ENCODE measurements around the gene ZNF660.

GRCh38 chr3:44624749-44625480 lies 40.2 kb downstream of the ZNF660 start, which contains the start of gene ZNF197:
- TF ChIP-seq CTCF (IDR thresholded peaks at IDR 0.05): no peak
- no peak for TF ChIP-seq POLR2A (IDR thresholded peaks at IDR 0.05)
- TF ChIP-seq POLR2AphosphoS5 (IDR thresholded peaks at IDR 0.05): peak in 2 of 3 donors; percentile 31 to 56

All from breast epithelium (tissue), 3 donors.